Measurements from ENCODE around the gene ATG3.
"Not testable (repeated sequence)": the region's sequence is repeated elsewhere in the genome, so short reads cannot be mapped to it uniquely, and the experiment has no call there.

DNA sequence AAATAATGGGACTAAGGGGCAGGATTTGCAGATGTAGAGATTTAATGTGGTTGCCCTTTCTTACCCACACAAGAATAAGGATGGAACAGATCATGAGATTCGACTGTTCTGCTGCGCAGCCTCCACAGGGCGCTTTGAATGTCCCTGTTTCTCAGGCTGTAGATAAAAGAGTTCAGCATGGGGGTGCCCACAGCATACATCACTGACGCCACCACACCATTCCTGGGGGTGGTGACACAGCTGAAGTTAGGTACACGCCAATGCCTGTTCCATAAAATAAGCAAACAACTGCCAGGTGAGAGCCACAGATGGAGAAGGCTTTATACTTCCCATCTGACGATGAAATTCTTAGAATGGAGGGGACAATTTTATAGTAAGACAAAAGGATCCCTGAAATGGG lies 37.6 kb downstream of the ATG3 start:
- TF ChIP-seq, protein P1, sequence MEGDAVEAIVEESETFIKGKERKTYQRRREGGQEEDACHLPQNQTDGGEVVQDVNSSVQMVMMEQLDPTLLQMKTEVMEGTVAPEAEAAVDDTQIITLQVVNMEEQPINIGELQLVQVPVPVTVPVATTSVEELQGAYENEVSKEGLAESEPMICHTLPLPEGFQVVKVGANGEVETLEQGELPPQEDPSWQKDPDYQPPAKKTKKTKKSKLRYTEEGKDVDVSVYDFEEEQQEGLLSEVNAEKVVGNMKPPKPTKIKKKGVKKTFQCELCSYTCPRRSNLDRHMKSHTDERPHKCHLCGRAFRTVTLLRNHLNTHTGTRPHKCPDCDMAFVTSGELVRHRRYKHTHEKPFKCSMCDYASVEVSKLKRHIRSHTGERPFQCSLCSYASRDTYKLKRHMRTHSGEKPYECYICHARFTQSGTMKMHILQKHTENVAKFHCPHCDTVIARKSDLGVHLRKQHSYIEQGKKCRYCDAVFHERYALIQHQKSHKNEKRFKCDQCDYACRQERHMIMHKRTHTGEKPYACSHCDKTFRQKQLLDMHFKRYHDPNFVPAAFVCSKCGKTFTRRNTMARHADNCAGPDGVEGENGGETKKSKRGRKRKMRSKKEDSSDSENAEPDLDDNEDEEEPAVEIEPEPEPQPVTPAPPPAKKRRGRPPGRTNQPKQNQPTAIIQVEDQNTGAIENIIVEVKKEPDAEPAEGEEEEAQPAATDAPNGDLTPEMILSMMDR (IDR thresholded peaks at IDR 0.05) = not testable (repeated sequence)
- not testable (repeated sequence) for TF ChIP-seq POLR2A (IDR thresholded peaks at IDR 0.05)
